ENCODE results near the gene ATP1A2. TPM values are rescaled to one million over a fixed set of nuclear protein-coding genes. Genes with fewer than 3 reads are reported as not detected.

Gene ATP1A2
- total RNA-seq, 3 donors from 2014 or later (not counting 1 experiment from before 2014, with no cell fraction given): not detected

DNA sequence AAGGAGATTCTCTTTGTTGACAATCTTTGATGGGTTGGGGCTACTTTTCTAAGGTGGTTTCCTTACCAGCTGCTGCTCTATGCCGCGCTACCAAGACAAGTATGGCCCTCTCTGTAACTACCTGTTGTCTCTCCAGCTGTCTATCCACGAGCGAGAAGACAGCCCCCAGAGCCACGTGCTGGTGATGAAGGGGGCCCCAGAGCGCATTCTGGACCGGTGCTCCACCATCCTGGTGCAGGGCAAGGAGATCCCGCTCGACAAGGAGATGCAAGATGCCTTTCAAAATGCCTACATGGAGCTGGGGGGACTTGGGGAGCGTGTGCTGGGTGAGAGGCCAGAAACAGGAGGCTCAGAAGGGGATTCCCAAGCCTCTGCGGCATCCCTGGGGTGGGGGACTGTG, 14.4 kb downstream of the ATP1A2 start:
- Mint-ChIP-seq H3K27ac (no peak overlapping the region), H3K4me1 (no peaks in the 10 kb centered on the region), H3K36me3 (no peaks in the 10 kb centered on the region), H3K9me3 (no peaks in the 10 kb centered on the region), H3K27me3 (ENCODE audit: low read depth in 2 of 2) (peaks cover 0 to 27% of the 10 kb centered on the region in 2 donors), H3K4me3 (no peak overlapping the region)
- TF ChIP-seq, protein P1, sequence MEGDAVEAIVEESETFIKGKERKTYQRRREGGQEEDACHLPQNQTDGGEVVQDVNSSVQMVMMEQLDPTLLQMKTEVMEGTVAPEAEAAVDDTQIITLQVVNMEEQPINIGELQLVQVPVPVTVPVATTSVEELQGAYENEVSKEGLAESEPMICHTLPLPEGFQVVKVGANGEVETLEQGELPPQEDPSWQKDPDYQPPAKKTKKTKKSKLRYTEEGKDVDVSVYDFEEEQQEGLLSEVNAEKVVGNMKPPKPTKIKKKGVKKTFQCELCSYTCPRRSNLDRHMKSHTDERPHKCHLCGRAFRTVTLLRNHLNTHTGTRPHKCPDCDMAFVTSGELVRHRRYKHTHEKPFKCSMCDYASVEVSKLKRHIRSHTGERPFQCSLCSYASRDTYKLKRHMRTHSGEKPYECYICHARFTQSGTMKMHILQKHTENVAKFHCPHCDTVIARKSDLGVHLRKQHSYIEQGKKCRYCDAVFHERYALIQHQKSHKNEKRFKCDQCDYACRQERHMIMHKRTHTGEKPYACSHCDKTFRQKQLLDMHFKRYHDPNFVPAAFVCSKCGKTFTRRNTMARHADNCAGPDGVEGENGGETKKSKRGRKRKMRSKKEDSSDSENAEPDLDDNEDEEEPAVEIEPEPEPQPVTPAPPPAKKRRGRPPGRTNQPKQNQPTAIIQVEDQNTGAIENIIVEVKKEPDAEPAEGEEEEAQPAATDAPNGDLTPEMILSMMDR (IDR thresholded peaks at IDR 0.05): no peak
- Histone ChIP-seq H3K9me3 (ENCODE audit: control insufficient read depth, insufficient read depth, low read length) (no peaks in the 10 kb centered on the region), H3K27me3 (ENCODE audit: control insufficient read depth, insufficient read depth, low read length) (peaks cover 3% of the 10 kb centered on the region), H3K4me3 (ENCODE audit: low read length) (no peak overlapping the region), H3K36me3 (ENCODE audit: control insufficient read depth, insufficient read depth, low read length) (no peaks in the 10 kb centered on the region), H3K27ac (ENCODE audit: low read length) (no peak overlapping the region), H3K4me1 (ENCODE audit: control insufficient read depth, insufficient read depth, low read length) (no peaks in the 10 kb centered on the region)
- ATAC-seq (no peak), DNase-seq (no peak)
- WGBS (ENCODE audit: insufficient coverage): 80% methylated on average over 11 of the region's 11 CpGs
- intact Hi-C loops (cut with micrococcal nuclease): no loop called here

DNA sequence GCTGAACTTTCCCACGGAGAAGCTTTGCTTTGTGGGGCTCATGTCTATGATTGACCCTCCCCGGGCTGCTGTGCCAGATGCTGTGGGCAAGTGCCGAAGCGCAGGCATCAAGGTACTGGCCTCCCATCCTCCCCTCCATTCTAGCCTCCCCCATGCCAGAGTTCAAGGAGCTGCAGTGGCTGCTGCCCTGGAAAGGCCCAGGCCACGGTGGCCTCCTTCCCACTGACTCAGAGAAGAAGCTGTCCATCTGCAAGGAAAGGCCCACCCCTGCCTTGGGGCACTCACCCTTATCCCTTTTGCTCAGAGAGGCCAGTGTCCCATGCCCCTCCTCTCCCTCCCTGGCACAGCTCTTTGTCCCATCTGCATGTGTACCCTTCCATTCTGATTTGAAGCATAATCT, 14.9 kb downstream of the ATP1A2 start:
- Mint-ChIP-seq H3K9me3 (no peaks in the 10 kb centered on the region), H3K27ac (no peak overlapping the region), H3K27me3 (ENCODE audit: low read depth in 2 of 2) (peaks cover 0 to 30% of the 10 kb centered on the region in 2 donors), H3K36me3 (no peaks in the 10 kb centered on the region), H3K4me3 (no peak overlapping the region), H3K4me1 (no peaks in the 10 kb centered on the region)
- WGBS (ENCODE audit: insufficient coverage): 87% methylated on average over 5 of the region's 5 CpGs
- no peak overlapping the region for H3K4me3 ChIP-seq (ENCODE audit: low read length)
- TF ChIP-seq, protein P1 (IDR thresholded peaks at IDR 0.05): no peak
- H3K4me1 ChIP-seq (ENCODE audit: control insufficient read depth, insufficient read depth, low read length): no peaks in the 10 kb centered on the region
- intact Hi-C loops (cut with micrococcal nuclease): no loop called here
- no peaks in the 10 kb centered on the region for H3K9me3 ChIP-seq (ENCODE audit: control insufficient read depth, insufficient read depth, low read length)
- peaks cover 3% of the 10 kb centered on the region for H3K27me3 ChIP-seq (ENCODE audit: control insufficient read depth, insufficient read depth, low read length)
- ATAC-seq (no peak), DNase-seq (no peak)
- H3K27ac ChIP-seq (ENCODE audit: low read length): no peak overlapping the region
- H3K36me3 ChIP-seq (ENCODE audit: control insufficient read depth, insufficient read depth, low read length): no peaks in the 10 kb centered on the region

DNA sequence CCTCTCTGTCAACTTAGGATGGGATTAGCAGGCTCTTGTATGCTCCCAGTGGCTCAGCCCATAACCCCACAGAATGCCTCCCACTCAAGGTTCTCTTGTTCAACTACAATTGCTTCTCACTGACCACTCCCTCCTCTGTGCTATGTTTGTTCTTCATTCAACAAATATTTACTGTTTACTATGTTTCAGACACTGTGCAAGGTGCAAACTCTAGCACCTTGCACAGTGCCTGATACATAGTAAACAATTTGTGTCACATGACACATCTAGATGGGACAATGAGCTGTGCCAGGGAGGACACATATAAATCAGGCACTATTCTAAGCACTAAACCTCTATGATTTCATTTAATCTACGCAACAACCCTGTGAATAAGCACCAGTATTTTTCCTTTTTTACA, 15.4 kb downstream of the ATP1A2 start:
- Mint-ChIP-seq H3K9me3 (no peaks in the 10 kb centered on the region), H3K4me1 (no peaks in the 10 kb centered on the region), H3K36me3 (no peaks in the 10 kb centered on the region), H3K4me3 (no peak overlapping the region), H3K27ac (no peak overlapping the region), H3K27me3 (ENCODE audit: low read depth in 2 of 2) (peaks cover 0 to 30% of the 10 kb centered on the region in 2 donors)
- H3K27ac ChIP-seq (ENCODE audit: low read length): no peak overlapping the region
- ATAC-seq (no peak), DNase-seq (no peak)
- TF ChIP-seq, protein P1 (IDR thresholded peaks at IDR 0.05): no peak
- no peaks in the 10 kb centered on the region for H3K9me3 ChIP-seq (ENCODE audit: control insufficient read depth, insufficient read depth, low read length)
- WGBS (ENCODE audit: insufficient coverage): 88% methylated on average over 1 of the region's 1 CpG
- intact Hi-C loops (cut with micrococcal nuclease): no loop called here
- no peaks in the 10 kb centered on the region for H3K36me3 ChIP-seq (ENCODE audit: control insufficient read depth, insufficient read depth, low read length)
- H3K4me1 ChIP-seq (ENCODE audit: control insufficient read depth, insufficient read depth, low read length): no peaks in the 10 kb centered on the region
- H3K27me3 ChIP-seq (ENCODE audit: control insufficient read depth, insufficient read depth, low read length): peaks cover 3% of the 10 kb centered on the region
- H3K4me3 ChIP-seq (ENCODE audit: low read length): no peak overlapping the region

DNA sequence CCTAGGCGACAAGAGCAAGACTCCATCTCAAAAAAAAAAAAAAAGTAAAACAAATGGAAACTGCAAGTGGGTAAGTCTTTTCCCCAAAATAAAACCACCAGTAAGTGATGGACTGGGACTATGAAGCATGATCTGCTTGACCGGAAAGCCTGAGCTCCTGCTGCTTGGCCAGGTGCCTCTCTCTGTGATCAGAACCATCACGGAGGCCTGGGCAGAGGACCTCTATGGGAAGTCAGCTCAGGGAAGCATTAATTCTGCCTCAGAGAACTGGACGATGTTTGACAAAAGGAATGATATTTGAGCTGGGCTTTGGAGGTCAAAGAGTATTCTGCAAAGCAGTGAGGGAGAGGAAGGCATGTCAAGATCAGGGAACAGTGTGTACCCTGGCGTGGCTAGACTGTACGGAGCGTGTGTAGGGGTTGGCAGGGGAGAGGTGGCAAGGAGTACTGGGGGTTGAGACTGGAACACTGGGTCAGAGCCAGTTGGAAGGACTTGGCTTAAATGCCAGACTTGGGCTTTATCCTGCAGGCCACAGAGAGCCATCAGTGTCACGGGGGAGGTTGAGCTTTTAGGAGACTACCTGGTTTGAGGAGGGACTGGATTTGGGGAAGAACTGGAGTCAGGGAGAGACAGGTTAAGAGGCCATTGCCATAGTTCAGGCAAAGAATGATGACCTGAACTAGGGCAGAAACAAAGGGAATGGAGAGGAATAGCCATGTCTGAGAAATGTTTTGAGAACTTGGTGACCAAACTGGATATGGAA, 16.4 kb downstream of the ATP1A2 start:
- TF ChIP-seq, protein P1 (IDR thresholded peaks at IDR 0.05): no peak
- Mint-ChIP-seq H3K9me3 (no peaks in the 10 kb centered on the region), H3K27ac (no peak overlapping the region), H3K27me3 (ENCODE audit: low read depth in 2 of 2) (peaks cover 0 to 30% of the 10 kb centered on the region in 2 donors), H3K4me3 (no peak overlapping the region), H3K4me1 (no peaks in the 10 kb centered on the region), H3K36me3 (no peaks in the 10 kb centered on the region)
- Histone ChIP-seq H3K9me3 (ENCODE audit: control insufficient read depth, insufficient read depth, low read length) (no peaks in the 10 kb centered on the region), H3K27me3 (ENCODE audit: control insufficient read depth, insufficient read depth, low read length) (peaks cover 3% of the 10 kb centered on the region), H3K4me1 (ENCODE audit: control insufficient read depth, insufficient read depth, low read length) (no peaks in the 10 kb centered on the region), H3K36me3 (ENCODE audit: control insufficient read depth, insufficient read depth, low read length) (no peaks in the 10 kb centered on the region), H3K27ac (ENCODE audit: low read length) (no peak overlapping the region), H3K4me3 (ENCODE audit: low read length) (no peak overlapping the region)
- intact Hi-C loops (cut with micrococcal nuclease): no loop called here
- no peak for ATAC-seq
- DNase-seq: no peak
- WGBS (ENCODE audit: insufficient coverage): 86% methylated on average over 8 of the region's 8 CpGs
